M059J (cell line): Measurements from ENCODE around the gene MRGPRG. TPM values are rescaled to one million over a fixed set of nuclear protein-coding genes. Genes with fewer than 3 reads are reported as not detected.
"Not testable (repeated sequence)": the region's sequence is repeated elsewhere in the genome, so short reads cannot be mapped to it uniquely, and the experiment has no call there.

Source experiments
- DNase-seq: peaks from one replicate; pipeline ENCODE4 v3.0.0-alpha.2; 2012; ENCODE audit warnings: low read depth
- total RNA-seq: library from RNA; depleted of rRNA; stranded (reverse); fragments of >200 nt; shearing (Covaris generic); gene quantifications from 2 replicates; pipeline ENCODE4 v1.2.3, GENCODE V29; 2014; rRNA removed

The MRGPRG gene
- total RNA-seq, 1 experiment from 2014 or later, result not detected

DNA sequence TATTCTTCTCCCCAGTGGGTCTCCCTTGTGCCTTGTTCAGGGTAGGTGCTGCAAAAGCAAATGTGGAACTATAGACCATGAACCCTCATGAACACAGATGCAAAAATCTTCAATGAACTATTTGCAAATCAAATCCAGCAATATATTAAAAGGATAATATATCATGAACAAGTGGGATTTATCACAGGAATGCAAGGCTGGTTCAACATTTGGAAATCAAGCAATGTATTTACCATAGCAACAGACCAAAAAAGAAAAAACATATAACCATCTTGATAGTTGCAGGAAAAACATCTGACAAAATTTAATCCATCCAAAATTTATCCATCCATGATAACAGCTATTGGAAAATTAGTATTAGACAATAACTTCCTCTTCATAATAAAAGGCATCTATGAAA is 42.1 kb downstream of the MRGPRG start:
- no peak for DNase-seq

DNA sequence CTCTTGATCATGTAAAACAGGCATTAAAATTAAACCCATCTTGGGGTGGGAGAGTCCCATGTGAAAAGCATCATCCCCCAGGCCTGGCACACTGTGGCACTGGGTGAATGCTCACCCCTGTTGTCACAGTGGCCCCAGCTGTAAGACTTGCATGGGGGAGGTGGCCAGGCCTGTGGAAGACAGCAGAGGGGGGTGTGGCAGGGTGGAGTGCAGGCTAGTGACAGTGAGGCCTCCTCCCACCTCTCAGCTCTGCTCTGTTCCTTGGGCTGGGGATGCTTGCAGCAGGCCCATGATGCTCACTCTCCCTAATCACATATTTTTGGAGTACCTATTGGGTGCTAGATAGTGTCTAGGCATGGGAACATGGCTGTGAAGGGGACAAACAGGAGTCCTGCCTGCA is 43.4 kb downstream of the MRGPRG start:
- DNase-seq, result no peak

DNA sequence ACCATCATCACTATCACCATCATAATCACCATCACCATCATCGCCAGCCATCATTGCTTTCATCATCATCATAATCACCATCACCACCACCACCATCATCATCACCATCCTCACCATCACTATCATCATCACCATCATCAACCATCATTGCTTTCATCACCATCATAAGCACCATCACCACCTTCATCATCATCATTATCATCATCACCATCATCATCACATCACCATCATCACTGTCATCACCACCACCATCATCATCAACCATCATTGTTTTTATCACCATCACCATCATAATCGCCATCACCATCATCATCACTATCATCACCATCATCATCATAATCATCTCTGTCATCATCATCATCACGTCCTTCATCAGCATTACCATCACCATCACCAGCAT is 44.2 kb downstream of the MRGPRG start:
- no peak for DNase-seq

DNA sequence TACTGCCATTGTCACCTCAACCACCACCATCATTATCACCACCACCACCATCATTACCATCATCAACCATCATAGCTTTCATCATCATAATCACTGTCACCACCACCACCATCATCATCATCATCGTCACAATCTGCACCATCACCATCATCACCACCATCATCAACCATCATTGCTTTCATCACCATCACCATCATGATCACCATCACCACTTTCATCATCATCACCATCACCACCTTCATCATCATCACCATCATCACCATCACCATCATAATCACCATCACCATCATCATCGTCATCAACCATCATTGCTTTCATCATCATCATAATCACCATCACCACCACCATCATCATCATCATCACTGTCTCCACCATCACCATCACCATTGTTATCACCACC is 44.8 kb downstream of the MRGPRG start:
- DNase-seq, result no peak

DNA sequence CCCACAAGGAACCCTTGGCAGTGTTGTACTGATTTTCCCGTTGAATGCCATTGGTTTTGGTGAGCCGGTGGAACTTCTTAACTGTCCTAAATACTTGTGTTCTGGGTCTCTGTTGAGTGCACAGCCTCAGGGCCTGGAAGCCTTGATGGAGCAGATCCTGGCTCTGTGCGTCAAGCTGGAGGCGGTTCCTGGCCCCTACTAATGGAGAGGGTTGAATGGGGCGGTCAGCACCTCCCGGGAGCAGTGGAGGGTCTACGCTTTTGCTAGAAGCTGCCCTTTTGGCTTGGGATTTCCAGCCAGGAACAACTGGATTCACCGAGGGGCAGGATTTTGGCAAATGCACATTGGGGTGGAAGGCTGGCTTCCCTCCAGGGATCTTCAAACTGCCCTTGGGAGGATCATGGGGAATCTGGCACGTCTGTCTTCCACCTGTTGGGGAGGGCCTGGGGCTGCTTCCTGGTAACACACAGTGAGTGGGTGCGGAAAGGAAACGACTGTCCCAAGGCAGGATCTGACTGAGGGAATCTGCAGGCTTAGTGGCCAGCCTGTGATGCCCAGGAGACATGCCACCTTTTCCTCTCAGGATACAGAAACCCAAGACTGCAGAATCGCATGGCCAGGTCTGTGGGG is 46.6 kb downstream of the MRGPRG start:
- DNase-seq, result no peak

DNA sequence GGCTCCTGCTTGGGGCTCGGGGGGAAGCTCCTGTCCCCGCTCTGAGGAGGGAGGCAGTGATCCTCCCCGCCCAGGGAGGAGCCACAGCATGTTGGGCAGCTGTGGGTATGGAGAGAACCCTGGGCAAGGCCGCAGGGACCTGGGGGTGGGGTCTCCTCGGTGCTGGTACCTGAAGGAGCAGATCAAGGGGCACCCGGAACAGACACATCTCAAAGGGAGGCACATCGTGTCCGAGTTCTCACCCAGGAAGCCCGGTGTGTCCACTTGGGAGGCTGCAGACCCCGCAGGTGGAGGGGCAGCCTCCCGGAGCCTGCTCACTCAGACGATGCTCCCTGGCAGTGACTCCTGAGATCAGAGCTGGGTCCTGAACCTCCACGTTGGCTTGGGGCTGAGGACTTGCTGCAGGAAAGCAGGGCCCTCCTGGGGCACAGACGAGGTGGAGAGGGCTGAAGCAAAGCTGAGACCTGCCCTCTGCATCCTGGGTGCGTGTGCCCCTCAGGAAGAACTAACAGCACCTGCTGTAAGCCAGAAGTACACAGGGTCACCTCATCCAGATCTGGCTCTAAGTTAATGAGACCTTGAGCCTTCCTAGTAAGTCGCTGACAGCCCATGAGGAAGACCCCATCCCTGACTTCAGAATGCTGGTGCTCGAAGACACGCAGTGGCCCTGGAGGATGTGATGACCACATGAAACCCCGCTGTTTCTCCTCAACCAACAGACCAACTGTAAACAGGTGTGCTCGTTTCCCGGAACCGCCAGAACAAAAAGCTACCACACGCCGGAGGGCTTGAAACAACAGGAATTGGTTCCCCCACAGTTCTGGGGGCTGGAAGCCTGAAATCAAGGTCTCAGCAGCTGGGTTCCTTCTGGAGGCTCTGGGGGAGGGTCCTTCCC is 47.6 kb downstream of the MRGPRG start:
- no peak for DNase-seq

DNA sequence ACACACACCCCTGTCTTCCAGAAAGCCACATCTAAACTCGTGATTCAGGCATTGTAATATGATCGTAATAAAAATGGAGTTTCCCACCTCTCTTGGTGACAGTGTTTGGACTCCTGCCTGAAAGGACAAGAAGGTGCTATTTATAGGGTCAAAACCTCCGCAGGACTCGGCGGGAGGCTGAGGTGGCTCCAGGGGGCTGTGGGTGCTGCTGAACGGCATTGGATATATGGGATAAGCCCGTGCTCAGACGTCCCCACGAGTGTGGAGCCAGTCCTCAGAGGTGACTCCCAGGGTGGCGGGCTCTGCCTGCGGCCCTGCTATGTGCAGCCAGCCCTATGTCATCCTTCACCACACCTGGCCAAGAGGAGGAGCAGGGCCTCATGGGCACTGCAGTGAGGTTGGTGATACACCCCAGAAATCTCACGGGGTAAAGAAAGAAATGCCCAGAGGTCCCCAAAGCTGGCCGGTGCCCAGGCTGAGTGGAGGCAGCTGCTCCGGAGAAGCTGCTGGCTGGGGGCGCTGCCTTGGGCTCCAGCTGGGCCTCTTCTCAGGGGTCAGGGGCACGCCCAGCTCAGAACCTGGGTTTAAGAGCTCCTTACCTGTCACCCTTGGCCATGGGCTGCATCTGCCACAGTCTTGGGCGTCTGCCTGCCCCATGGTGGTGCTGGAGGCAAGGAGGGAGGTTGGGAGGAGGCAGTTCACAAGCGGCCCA is 48.4 kb downstream of the MRGPRG start:
- peak; percentile 71 for DNase-seq

DNA sequence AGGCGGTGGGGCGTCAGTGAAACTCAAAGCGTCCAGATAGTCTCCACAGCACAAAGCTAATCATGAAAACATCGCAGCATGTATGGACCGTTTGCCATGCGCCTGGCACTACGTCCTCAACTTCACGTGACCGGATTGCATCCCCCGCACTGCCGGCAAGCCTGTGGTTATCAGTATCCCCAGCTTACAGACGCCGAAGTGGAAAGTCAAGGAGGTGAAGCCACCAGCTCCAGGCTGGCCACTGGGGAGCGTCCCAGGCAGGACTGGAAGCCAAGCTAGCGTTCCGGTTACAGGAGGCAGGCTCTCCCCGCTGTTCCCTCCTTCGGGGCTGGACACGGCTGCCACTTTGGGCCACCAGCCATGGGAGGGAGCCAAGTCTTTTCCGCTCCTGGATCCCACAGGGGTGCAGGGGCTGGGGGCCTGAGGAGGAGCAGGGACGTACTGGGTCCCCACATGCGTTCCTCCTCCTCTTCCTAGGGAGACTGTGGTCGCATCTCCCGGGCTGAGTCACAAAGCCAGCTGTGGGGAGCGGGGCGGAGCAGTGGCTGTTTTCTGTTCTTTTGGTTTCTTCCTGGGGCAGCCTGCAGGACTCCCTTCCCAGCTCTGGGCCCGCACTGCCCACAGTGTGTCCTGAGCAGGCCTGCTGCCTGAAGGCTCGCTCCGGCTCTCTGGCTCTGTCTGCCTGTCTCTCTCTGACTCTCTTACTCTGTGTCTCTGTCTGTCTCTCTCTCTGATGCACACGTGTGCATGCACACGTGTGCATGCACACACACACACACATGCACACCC is 49.2 kb downstream of the MRGPRG start:
- DNase-seq, result peak; percentile 87

DNA sequence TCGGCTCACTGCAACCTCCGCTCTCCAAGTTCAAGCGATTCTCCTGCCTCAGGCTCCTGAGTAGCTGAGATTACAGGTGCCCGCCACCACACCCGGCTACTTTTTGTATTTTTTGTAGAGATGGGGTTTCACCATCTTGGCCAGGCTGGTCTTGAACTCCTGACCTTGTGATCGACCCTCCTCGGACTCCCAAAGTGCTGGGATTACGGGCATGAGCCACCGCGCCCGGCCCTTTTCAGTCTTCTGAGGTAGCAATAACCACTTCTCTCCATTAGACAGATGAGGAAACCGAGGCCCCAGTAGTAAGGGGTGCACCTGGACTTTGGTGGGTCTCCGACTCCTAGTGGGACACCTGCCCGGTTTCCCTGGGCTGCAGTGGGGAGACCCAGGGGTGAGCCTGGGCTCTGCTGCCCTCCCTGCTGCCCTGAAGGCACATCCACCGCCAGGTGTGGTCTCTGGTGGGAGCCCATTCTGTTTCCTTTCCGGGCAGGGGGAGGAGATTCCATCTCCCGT is 49.8 kb downstream of the MRGPRG start:
- DNase-seq, result not testable (repeated sequence)

Other genes starting within 250 kb of the MRGPRG start
- 91.7 and 120 TPM in 2 replicates for gene NAP1L4, start 226.5 kb downstream of the MRGPRG start, total RNA-seq
- 36.9 and 58.8 TPM in 2 replicates for gene CARS1, start 161.4 kb downstream of the MRGPRG start, total RNA-seq
- 3.6 and 5.0 TPM in 2 replicates for gene OSBPL5, start 53.5 kb downstream of the MRGPRG start, total RNA-seq
- gene MRGPRE, start 13.6 kb upstream of the MRGPRG start, total RNA-seq, result not detected in 2 replicates
- 16.5 and 17.9 TPM in 2 replicates for gene ZNF195, start 160.3 kb upstream of the MRGPRG start, total RNA-seq